Measurements from ENCODE around the gene STAU1.

DNA sequence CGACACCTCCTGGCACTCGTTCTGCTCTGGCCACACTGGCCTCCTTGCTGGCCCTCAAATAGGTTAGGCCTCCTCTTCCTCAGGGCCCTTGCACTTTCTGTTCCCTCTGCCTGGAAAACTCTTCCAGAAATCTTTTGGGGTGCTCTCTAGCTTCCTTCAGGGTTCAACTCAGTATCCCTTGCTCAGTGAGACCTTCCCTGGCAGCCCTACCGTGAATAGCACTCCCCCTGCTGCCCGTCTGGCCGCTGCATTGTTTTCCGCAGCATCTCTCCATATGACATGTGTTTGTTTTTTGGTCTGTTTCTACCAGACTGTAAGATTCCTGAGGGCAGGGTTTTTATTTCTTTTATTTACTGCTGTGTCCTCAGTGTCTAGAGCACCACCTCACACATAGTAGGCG, 37.8 kb upstream of the STAU1 start:
- TF ChIP-seq POLR2AphosphoS5 (IDR thresholded peaks at IDR 0.05) (no peak), CTCF (IDR thresholded peaks at IDR 0.05) (no peak), POLR2A (IDR thresholded peaks at IDR 0.05) (no peak), EP300 (IDR thresholded peaks at IDR 0.05) (no peak)

Measured in sigmoid colon (tissue), 4 donors.